LNCaP clone FGC (cell line): Measurements from ENCODE around the gene CIDEC.

ENCODE experiments used
- DNase-seq: peaks from one replicate; pipeline ENCODE4 v3.0.0-alpha.2; 2011; ENCODE audit warnings: low read depth
- H3K4me3 ChIP-seq: 2 replicates; pipeline ENCODE4 v1.5.1; 2011; ENCODE audit warnings: mild to moderate bottlenecking, low read depth, low read length, control low read depth
- CTCF ChIP-seq: IDR thresholded peaks from 2 replicates; pipeline ENCODE4 v1.5.1; 2012; ENCODE audit warnings: mild to moderate bottlenecking; ENCODE audit not compliant: control insufficient read depth, insufficient read depth; ENCODE audit errors: extremely low read depth

CIDEC gene

GRCh38 chr3:9879830-9880549, at the start of gene CIDEC:
Gene CIDEC (minus strand): TSS chr3:9880253. CDS start chr3:9878486, 1,767 bp downstream.
- H3K4me3 ChIP-seq = no peak within 1 kb of the TSS
- no peak for DNase-seq
- TF ChIP-seq CTCF = no peak

GRCh38 chr3:9928158-9928557, 48.1 kb upstream of the CIDEC start:
- TF ChIP-seq CTCF = no peak
- H3K4me3 ChIP-seq = no peak overlapping the region
- DNase-seq = no peak

- no peak for TF ChIP-seq CTCF
- no peak for DNase-seq
- peak overlapping the region; percentile 64; the same call in 1 of the 2 replicates for H3K4me3 ChIP-seq
These were observed 38.4 kb upstream of the CIDEC start for GRCh38 chr3:9918261-9919038.

- no peak for DNase-seq
- peak overlapping the region; percentile 64 for H3K4me3 ChIP-seq
- TF ChIP-seq CTCF = no peak
These were observed 37.8 kb upstream of the CIDEC start for GRCh38 chr3:9917820-9918219.

GRCh38 chr3:9916734-9917680, 37.0 kb upstream of the CIDEC start, which contains the start of gene IL17RC:
Gene IL17RC (plus strand): TSS chr3:9917098. CDS start chr3:9917316, 218 bp downstream.
- TF ChIP-seq CTCF = no peak
- peak within 1 kb of the TSS; percentile 64 for H3K4me3 ChIP-seq
- peak; percentile 83 for DNase-seq

- peak overlapping the region; percentile 64 for H3K4me3 ChIP-seq
- no peak for DNase-seq
- no peak for TF ChIP-seq CTCF
These were observed 36.3 kb upstream of the CIDEC start for GRCh38 chr3:9916346-9916733.
